ENCODE data around the gene MGLL.

Gene MGLL

DNA sequence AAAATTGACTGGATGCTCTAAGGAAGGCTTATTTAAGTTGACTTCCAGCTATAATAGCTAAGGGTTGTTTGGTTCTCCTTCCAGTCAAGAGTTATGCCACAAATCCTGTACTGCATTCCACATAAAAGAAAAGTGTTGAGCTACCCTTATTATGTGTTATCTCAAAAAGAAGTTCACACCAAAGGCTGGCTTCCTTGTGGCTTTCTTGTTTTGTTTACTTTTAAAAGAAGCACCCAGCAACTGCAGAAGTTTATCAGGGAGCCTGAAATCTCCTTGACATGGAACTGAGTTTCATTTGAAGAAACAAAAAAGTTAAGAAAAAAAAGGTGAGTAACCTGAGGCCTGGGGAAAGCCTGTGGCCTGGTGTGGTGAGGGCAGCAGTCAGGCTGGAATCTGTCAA is 10.2 kb downstream of the MGLL start:
- DNase-seq (ENCODE audit: low read depth) = no peak

DNA sequence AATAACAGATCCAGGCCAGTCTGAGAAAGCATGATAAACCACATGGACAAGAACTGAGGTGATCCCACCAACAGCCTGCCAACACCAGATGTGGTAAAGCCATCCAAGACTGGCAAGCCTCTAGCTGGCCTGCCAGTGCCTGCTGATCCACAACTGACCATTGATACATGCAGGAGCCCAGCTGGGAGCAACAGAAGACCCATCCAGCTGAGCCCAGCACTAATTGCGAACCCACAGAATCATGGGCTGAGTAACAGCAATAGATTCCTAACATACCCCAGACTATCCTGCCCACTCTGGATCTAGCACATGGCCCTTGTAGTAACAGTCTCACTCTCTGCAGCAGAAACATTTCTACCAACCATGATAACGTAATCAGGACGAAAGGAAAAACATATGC is 10.6 kb downstream of the MGLL start:
- DNase-seq (ENCODE audit: low read depth) = no peak

DNA sequence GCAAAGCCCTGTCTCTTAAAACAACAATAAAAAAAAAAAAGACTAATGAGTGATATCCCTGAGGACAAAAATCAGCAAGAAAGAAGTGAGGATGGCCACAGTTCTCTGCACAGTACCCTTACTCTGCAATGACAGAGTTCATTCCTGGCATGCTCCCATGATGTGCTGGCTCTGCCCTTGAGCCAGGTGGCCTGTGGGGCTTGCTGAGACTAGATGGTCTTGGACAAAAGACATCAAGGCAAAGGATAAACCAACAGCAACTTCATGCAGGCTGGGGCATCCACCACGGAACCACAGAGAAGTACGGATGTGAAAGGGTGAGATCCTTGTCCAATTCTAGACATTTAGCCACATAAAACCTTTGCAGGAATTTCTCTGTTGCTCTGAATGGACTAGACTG is 12.7 kb downstream of the MGLL start:
- no peak for DNase-seq (ENCODE audit: low read depth)

DNA sequence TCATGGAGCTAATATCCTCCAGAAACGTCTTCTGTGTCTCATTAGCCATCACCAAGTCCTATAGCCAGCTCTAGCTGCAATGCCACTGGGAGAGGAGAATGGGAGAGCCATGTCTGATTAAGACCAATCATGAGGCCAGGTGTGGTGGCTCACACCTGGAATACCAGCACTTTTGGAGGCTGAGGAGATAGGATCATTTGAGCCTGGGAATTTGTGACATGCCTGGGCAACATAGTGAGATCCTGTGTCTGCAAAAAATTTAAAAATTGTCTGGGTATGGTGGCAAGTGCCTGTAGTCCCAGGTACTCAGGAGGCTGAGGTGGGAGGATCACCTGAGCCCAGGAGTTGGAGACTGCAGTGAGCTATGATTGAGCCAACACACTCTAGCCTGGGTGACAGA is 13.1 kb downstream of the MGLL start:
- DNase-seq (ENCODE audit: low read depth) = no peak

DNA sequence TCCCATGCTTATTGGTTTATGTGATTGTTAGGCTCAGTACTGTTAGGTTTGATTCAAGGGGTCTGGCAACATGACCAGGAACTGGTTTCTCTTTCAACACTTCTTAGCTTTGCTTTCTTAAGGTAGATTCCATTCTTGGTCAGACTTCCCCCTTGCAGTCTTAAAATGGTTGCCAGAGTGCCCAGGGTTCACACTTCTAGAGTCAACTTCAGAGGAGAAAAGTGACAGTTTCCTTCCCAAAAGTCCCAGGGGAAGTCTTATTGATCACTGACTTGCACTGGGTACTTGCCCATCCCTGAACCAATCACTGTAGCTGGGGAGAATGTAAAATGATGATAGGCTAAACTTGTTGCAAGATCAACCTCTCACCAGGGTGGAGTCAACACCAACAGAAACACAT is 14.1 kb downstream of the MGLL start:
- no peak for DNase-seq (ENCODE audit: low read depth)

DNA sequence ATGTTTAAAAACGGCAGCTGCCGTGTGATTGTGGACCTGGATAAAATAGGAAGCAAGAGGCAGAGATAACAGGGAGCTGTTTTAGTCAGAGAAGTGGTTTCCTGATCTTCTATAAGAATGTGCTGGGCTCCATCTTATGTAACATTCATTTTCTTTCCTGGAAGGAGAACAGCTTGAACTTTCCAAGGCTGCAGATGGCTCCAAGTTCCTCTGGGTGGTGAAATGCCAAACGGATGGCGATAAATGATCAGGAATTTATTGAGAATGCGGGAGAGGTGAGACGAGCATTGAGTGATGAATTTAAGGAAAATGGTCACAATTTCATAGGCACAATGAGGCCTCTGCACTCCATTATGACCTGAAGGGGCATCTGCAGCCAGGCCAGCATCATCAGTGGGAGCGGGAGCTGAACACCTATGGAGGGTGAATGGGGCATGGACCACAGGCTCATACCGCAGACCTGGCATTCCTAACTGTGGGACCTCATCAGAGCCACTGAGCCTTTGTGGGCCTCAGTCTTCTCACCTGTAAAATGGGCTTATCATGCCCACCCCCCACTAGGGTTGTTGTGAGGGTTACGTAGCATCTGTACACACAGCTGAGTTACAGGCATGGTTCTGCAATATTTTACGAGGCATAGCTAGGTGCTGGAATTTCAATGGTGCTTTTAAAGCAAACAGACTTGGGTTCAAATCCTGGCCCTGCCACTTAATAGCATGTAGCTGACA is 17.1 kb downstream of the MGLL start:
- DNase-seq (ENCODE audit: low read depth) = no peak

DNA sequence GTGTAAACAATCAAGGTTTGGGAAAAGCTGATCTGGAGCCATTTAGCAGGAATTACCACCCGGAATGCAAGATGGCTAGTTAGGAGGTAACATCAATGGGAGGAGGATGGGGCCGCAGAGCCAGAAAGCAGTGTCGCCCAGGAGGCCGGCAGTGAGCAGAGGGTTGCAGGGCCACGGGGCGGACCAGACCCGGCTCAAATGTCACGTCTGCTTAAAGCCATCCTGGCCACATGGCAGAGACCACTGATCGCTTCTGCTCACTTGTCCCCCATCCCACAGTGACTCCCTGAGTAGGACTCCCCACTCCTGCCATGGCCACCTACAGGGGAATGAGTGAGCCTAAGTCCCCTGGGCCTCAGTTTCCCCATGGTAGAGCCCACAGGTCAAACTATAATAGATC is 18.2 kb downstream of the MGLL start:
- DNase-seq (ENCODE audit: low read depth) = no peak

DNA sequence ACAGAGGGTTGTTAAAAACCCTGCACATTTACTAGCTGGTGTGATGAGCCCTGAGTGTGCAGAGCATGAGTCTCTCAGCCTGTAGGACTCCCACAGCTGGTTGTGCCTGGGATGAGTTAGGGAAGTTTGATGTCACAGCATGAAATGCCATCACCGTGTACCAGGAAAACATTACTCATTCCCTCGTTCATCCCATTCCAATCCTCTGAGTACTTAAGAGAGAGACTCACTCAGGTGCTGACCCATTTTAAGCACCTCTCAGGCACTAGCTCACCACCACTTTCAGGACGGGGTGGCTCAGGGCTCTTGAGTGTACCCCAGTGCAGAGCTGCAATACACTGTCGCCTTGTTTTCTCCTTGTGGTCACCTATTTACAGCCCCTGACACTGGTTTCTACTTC is 18.7 kb downstream of the MGLL start:
- DNase-seq (ENCODE audit: low read depth) = no peak

DNA sequence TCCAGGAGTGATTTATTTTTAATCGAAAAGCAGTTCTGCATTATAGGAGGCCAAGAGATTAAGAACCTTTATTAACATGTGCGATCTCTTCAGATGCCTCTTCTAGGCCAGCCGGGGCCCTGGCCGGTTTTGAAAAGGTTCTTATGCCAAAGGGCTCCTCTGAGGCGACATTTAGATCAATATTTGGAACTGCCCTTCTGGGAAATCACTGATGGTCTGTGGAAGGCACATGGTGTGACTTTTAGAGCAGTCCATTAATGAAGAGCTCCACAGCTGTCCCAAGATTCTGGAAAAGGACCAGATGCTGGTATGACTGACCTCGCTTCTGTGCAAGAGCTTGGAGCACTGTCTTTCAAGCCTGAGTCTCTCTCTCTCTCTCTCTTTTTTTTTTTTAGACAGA is 19.7 kb downstream of the MGLL start:
- DNase-seq (ENCODE audit: low read depth) = no peak

DNA sequence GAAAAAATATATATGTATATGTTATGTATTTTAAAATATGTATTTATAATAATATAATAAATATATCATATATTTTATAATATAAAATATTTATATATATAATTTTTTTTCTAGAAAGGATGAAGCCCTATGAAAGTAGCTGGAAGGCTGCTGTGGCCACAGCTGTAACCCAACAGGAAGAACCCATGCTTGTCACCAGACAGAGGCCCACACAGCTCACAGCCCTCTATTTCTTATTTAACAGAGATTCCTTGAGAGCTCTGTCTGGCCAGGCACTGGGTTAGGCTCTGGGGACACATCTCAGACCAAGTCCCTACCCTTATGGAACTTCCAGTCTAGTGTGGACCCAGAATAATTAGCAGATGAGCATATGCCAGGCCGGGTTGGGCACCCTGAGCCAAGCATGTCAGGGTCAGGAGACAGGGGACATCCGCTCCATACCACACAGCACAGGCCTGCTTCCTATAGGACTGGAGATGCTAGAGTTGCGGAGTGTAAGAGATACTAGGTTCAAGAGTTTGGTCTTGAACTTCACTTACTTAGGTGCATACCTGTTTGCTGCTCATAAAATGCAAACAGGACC is 20.5 kb downstream of the MGLL start:
- no peak for DNase-seq (ENCODE audit: low read depth)

DNA sequence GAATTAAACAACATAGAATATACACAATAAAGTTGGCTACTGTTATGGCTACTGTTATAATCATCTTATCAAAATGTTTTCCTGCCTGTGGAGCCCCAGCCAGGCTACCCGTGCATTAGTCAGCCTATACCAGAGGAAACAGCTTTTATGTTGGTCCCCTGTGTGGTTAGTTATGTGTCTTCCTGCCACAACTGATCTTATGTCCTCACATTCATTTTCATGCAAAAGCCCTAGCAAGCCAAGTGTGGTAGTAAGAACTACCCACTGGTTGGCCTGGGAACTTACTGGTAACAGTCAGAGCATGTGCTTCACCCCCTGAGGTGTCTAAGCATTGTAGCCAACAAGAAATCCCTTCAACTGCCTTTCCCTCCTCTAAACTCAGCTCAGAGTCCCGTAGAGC is 21.8 kb downstream of the MGLL start:
- DNase-seq (ENCODE audit: low read depth) = no peak

DNA sequence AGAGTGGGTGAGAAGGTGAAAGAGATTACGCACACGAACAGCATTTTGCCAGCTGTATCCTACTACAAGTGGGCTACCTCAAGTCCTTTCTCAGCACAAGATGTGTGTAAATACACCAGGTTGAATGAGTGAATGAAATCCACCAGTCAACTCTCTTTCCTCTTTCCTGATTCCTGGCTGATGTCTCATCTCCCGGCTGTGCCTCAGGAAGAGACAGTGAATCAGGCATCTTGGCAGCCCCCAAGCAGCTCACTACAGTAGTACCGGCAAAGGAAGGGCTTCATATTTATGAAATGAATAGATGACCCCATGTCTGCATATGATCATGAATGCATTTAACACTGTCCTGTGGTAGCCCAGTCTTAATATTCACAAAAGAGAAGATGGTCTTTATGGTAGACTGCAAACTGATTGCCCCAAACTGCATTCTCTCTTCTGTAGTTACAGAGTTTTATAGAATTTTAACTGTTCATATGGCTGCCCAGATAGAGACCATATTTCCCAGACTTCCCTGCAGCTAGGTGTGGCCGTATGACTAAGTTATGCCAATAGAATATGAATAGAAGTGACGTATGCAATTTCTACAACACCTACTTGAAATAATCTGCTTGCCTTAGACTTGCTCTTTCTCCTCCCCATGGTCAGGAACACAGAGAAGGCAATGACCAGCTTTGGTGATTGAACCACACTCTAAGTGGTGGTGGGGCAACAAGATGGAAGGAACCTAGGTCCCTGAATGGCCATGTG is 22.7 kb downstream of the MGLL start:
- DNase-seq (ENCODE audit: low read depth) = no peak

DNA sequence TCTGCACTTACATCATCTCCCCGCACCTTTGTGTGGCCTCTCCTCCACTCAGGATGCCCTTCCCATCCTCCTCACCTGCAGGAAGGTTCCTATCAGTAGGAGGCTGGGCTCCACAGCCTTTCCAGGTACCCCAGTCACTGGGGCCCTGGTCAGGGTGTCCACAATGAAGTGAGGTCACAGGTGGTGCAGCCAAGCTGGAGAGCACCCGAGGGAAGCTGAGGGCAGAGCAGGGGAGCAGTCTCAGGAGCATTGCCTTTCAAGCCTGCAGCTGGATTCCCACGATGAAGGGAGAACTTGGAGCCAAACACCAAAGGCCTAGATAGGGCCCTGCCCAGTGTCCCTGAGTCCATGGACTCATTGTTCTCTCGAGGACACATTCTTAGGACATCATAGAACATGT is 23.6 kb downstream of the MGLL start:
- DNase-seq (ENCODE audit: low read depth) = no peak

DNA sequence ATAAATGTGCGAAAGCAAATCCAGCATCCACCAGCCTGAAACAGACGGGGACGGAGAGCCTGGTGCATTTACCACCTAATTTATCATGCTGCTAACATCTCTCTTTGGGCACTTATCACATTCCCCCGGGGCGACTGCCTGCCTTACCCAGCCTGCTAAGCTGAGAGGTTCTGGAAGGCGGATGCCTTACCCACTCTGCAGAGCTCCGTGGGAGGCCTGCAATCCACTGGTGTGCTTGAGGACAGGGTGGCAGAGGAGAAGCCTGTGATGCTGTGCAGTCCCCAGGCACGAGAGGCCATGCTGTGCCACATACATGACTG is 25.5 kb downstream of the MGLL start:
- DNase-seq (ENCODE audit: low read depth) = no peak

DNA sequence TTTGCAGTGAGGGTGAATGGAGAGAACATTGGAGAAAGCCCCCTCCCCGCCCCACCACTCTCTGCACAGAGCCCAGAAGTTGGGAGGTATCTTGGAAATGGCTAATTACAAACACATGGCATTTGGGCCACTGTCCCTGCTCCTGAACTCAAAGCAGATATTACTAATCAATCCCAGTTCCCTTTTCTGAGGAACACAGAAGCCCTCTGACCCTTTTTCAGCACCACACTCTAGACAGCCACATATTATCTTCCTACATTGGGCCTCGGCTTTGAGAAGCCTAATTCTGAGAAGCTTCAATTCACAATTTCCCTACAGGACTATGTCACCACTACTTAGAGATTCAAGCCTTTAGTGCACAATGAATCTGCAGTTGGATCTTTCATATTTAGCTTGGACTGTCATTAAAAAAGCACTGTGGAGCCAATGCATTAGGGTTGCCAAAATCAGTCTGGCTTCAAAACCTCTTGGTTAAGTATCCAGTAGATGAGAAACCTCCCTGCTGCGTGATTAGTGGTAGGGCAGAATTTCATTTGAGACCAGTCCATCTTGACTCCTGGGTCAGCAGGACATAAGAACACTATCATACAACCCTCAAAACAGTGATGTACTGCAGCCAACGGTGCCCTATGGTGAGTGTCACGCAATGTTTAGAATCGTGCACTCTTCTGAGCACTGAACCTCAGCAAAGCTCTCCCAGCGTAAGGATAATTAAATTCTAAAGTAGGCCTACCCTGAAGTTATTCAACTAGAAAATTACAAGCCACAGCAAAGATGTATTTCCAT is 26.1 kb downstream of the MGLL start:
- no peak for DNase-seq (ENCODE audit: low read depth)

DNA sequence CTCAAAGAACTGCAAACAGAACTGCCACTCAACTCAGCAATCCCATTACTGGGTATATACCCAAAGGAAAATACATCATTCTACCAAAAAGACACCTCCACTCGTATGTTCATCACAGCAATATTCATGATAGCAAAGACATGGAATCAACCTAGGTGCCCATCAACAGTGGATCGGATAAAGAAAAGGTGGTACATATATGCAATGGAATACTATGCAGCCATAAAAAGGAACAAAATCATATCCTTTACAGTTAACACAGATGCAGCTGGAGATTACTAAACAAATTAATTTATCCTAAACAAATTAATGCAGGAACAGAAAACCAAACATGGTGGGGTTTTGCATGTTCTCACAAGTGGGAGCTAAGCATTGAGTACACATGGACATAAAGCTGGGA is 27.3 kb downstream of the MGLL start:
- DNase-seq (ENCODE audit: low read depth) = no peak

DNA sequence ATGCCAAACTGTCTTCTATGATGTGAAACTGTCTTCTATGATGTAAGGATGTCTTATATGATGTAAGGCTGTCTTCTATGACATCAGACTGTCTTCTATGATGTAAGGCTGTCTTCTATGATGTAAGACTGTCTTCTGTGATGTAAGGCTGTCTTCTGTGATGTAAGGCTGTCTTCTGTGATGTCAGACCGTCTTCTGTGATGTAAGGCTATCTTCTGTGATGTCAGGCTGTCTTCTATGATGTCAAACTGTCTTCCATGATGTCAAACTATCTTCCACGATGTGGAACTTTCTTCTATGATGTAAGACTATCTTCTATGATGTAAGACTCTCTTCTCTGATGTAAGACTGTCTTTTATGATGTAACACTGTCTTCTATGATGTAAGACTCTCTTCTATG is 27.9 kb downstream of the MGLL start:
- no peak for DNase-seq (ENCODE audit: low read depth)

DNA sequence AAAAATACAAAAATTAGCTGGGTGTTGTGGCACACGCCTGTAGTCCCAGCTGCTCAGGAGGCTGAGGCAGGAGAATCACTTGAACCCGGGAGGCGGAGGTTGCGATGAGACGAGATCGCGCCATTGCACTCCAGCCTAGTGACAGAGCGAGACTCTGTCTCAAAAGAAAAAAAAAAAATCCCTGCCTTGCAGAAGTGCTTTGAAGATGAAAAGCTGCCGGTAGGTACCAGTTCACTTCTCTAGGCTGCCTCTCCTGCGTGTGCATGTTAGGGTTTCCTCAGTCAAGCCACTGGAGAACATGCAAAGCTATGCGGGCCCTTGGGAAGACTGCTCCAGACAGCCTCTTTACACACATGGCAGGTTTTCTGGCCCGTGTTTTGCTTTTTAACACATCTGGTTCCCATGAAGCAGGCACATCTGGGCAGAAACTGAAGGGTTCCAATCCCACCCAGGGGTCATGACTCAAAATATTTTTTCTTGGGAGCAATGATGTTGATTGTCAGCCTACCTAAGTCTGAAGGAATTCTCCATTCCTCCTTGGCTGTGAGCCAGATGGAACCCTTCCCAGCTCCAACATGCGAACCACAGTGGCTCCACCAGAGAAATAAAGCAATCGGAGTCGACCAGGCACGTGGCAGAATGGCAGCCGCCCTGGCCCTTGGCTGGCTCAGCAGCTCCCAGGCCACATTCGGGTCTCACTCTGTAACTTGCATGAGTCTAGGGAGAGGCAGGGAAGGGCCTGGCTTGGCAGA is 29.6 kb downstream of the MGLL start:
- no peak for DNase-seq (ENCODE audit: low read depth)

DNA sequence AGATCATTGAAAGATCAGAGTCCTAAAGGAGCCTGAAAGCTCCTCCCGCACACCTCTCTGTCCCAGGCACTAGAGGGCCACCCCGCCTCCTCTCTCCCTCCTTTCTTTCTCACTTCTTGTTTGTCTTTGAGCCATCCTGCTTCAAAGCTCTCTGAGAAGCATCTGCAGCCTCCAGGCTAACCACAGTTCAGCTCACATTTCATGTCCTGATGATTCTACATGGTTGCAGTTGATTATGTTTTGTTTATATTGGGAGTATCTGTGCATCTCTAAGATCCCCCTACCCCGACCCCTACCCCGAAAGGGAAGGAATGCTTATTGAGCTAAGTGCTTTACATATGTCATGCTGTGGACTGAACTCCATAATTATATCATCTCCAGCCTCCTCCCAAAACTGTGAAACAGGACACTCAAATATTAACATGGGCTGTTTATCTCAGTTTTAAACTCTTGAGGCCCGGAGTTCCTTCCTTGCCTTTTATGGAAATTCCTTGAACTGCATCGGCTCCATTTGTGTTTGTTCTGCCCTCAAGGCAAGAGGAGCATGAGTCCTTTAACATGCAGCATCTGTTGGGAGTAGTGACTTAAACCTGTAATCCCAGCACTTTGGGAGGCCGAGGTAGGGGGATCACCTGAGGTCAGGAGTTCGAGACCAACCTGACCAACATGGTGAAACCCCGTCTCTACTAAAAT is 30.9 kb downstream of the MGLL start:
- DNase-seq (ENCODE audit: low read depth) = no peak

DNA sequence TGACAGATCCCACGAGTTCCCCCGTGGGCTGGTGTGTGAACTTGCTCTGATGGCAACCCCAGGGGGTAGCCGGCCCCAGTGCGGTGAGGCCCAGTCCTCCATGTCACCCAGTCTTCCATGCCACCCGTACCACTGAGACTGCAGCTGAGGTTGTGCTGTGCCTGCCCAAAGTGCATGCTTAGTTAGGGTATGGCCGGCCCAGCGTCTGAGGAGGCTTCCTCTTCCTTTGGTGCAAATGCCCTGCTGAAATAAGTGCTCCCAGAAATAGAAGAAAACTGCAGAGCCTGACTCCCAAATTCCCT is 31.5 kb downstream of the MGLL start:
- no peak for DNase-seq (ENCODE audit: low read depth)

DNA sequence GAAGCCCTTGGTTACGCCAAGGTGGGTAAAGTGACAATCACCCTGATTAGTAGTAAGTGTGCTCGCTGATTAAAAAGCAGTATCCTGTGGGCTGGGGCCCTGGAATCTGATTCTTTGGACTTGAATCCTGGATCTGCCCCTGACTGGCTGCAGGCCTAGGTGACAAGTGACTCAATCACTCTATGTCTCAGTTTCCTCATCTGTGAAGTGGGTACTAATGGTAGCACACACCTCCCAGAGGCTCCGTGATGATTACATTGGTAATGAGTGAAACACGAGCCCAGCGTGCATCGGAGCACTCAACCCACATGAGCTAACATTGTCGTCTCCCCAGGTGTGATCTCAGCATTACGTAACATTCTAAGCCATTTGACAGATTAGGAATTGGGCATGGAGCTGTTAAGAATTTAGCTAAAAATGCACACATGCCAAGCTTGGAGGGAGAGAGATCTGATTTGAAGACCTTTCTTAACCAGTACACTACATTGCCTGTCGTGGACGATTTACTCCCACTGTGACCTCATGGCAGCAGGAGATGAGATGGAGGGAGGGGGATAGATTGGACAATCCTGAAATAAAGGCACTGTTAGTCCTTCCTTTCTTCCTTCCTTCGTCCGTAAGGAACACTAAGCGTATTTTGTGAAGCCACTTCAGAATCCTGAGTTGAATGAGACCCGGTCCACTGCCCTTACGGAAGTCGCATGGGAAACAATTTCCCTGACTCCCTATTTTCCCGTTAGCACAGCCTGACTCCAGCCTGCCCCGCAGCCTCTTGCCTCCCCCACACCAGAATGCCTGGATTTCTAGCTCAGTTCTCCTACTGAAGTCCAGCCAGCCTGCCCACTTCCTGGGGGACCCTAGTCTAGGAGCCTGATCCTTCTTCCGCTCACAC is 32.1 kb downstream of the MGLL start:
- DNase-seq (ENCODE audit: low read depth) = no peak

Data from stimulated activated CD8-positive, alpha-beta memory T cell treated with anti-CD3 and anti-CD28 coated beads, Interleukin-15, amount 100 ng/mL, for 24 hours (primary cell).